Heart right ventricle (tissue), 16 donors: ENCODE measurements around the gene HYI. TPM values are rescaled to one million over a fixed set of nuclear protein-coding genes. Genes with fewer than 3 reads are reported as not detected.

Source experiments
- ATAC-seq, 8 donors: fragments of 200-7000 bp; cut with Tn5 transposase; one replicate each; pipeline ENCODE4 v1.9.1; 2020; ENCODE audit warnings: mild to moderate bottlenecking in 8 of 8, moderate library complexity in 8 of 8, moderate number of reproducible peaks in 1 of 8
- DNase-seq, 2 donors: peaks; one replicate each; pipeline ENCODE4 v3.0.0-alpha.2; 2020
- H3K27ac ChIP-seq, 10 donors: fragments of 200-600 bp; sonication (generic) in 2 of 10; one replicate each; pipeline versions ENCODE4 v1.5.0 to v1.8.0; 2020 to 2022; ENCODE audit warnings: mild to moderate bottlenecking in 3 of 10
- H3K27me3 ChIP-seq, 7 donors: fragments of 200-600 bp; one replicate each; pipeline ENCODE4 v1.8.0; 2021 to 2022; ENCODE audit warnings: mild to moderate bottlenecking in 2 of 7
- H3K36me3 ChIP-seq, 9 donors: fragments of 200-600 bp; sonication (generic) in 1 of 9; one replicate each; pipeline versions ENCODE4 v1.5.0 to v1.8.0; 2020 to 2022; ENCODE audit warnings: mild to moderate bottlenecking in 2 of 9
- H3K4me1 ChIP-seq, 9 donors: fragments of 200-600 bp; sonication (generic) in 1 of 9; one replicate each; pipeline versions ENCODE4 v1.5.0 to v1.8.0; 2020 to 2022; ENCODE audit warnings: mild to moderate bottlenecking in 4 of 9
- H3K4me3 ChIP-seq, 10 donors: fragments of 200-600 bp; sonication (generic) in 2 of 10; one replicate each; pipeline versions ENCODE4 v1.5.0 to v1.8.0; 2020 to 2022; ENCODE audit warnings: mild to moderate bottlenecking in 7 of 10, moderate library complexity in 2 of 10
- H3K9me3 ChIP-seq, 11 donors: fragments of 200-600 bp in 10 of 11; sonication (generic) in 2 of 11; one replicate each; pipeline versions ENCODE4 v1.5.0 to v1.8.0; 2013 to 2022; ENCODE audit warnings: mild to moderate bottlenecking in 2 of 11, control low read depth in 1 of 11, moderate library complexity in 1 of 11
- WGBS, 2 donors: extraction: QIAGEN DNeasy Blood & Tissue Kit; methylation state at CpG; one replicate each; pipeline ENCODE4 v1.1.7; 2013; ENCODE audit warnings: inconsistent platforms in 1 of 2; 5-methylcytosine and 5-hydroxymethylcytosine counted together
- intact Hi-C, 10 donors: fragments of 100-400 bp; cut with DNase I; formaldehyde crosslinking; loops; one replicate each; pipeline versions ENCODE4 v1.11.1 to v1.14.2; 2022
- polyA plus RNA-seq, 2 donors: library from polyadenylated mRNA; stranded (reverse); fragments of 200-250 nt; gene quantifications; one replicate each; pipeline ENCODE4 v1.2.3, GENCODE V29; 2013
- total RNA-seq, 10 donors: library from RNA; stranded (reverse); fragmentation: NEBNext Ultra II Directional in 3 of 10; extraction: Animal tissue kit (Norgen Biotek cat#: 25700) in 3 of 10; gene quantifications; one replicate each; pipeline versions ENCODE4 v1.2.1 to v1.2.4, GENCODE V29; 2021 to 2023
- TF ChIP-seq, protein P1 (sequence below), 9 donors: fragments of 200-600 bp; sonication (generic) in 2 of 9; IDR thresholded peaks; one replicate each; pipeline versions ENCODE4 v1.5.0 to v1.8.0; 2021 to 2022; ENCODE audit warnings: antibody characterized with exemption in 9 of 9, mild to moderate bottlenecking in 5 of 9, moderate library complexity in 1 of 9
- donor health status: Arrhythmogenic right ventricular cardiomyopathy.
- donor health status: ischemic (EF 13 %, LVEDD 7.1; RV severe dilation, severe dysfunction).
- donor health status: healthy with polysubstance abuse.
- donor health status: DM: no; HTN: yes; CAD: no.
- donor health status: DM: no; HTN: no; CAD: no.
- donor health status: ischemic (EF 25% LVEDD 6.9; RV normal size, moderate dysfunction).
- donor health status: ischemic (EF 25% LVEDD 5.7; RV mildly dilated, moderate dysfunction).
- donor health status: healthy.
- donor health status: DM: yes; HTN: yes; CAD: no.
- donor health status: Ischemic cardiomyopathy.
- donor health status: ischemic (EF 35%, LVEDD 5.7; RV mildly dilated, moderate dysfunction).
- donor health status: nonischemic (EF 11% LVEDD 7.7; RV severe dilation, severe dysfunction).
- donor health status: DM: yes; HTN: yes; CAD: no.
- donor health status: PGD.
- donor health status: ischemic (EF 29% LVEDD 5.4; RV normal size, mild dysfunction).
- donor health status: nonischemic (EF 23%, LVEDD 6.1; RV moderate dilation, normal function).

Gene HYI
- total and polyA plus RNA-seq, 12 donors, result 13.1 to 67.4 (median 19.9) TPM

DNA sequence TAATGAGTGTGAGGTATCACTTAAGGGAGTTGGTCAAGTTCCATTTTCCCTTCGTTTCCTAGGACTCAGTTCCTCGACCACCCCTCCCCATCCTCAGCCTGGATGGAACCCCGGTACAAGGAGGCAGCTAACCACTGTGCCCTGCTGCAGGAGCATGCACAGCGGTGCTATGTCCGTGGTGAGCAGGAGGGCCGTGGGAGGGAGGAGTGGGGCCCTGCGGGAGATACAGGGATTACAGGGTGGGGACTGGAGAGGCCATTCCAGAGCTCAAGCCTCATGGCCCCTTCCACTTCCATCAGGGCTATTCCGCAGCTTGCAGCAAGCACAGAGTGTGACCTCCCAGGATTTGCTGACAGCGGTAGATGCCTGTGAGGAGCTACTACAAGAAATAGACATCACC is 25.8 kb downstream of the HYI start:
- DNase-seq, result no peak
- Histone ChIP-seq H3K9me3 (no peaks in the 10 kb centered on the region), H3K4me3 (no peak overlapping the region), H3K27me3 (no peaks in the 10 kb centered on the region), H3K27ac (no peak overlapping the region), H3K4me1 (no peaks in the 10 kb centered on the region), H3K36me3 (peaks cover 7 to 100% (median 86%) of the 10 kb centered on the region in 9 donors)
- TF ChIP-seq, protein P1, sequence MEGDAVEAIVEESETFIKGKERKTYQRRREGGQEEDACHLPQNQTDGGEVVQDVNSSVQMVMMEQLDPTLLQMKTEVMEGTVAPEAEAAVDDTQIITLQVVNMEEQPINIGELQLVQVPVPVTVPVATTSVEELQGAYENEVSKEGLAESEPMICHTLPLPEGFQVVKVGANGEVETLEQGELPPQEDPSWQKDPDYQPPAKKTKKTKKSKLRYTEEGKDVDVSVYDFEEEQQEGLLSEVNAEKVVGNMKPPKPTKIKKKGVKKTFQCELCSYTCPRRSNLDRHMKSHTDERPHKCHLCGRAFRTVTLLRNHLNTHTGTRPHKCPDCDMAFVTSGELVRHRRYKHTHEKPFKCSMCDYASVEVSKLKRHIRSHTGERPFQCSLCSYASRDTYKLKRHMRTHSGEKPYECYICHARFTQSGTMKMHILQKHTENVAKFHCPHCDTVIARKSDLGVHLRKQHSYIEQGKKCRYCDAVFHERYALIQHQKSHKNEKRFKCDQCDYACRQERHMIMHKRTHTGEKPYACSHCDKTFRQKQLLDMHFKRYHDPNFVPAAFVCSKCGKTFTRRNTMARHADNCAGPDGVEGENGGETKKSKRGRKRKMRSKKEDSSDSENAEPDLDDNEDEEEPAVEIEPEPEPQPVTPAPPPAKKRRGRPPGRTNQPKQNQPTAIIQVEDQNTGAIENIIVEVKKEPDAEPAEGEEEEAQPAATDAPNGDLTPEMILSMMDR (IDR thresholded peaks at IDR 0.05), result no peak
- intact Hi-C loops, result no loop called here
- no peak for ATAC-seq
- WGBS, 2 donors, result 91 to 92% methylated on average over 9 of the region's 9 CpGs

DNA sequence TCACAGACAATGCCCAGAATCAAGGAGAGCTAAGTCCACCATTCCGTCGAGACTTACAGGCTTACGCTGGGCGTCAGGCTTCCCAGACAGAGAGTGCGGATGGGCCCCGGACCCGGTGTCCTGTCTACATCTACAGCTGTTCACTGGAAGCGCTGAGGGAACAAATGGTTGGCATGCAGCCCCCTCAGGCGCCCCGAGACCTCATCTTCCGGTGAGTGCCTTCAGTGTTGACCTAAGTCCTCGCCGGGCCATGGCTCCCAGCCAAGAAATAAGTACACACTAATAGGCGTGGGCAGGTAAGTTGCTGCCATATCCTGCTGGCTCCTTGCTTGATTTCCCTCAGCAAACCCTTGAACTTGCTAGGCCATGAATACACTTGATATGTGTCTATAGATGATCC is 26.2 kb downstream of the HYI start:
- WGBS, 2 donors, result 87 to 88% methylated on average over 14 of the region's 14 CpGs
- no peak overlapping the region for H3K4me3 ChIP-seq
- TF ChIP-seq, protein P1 (IDR thresholded peaks at IDR 0.05), result no peak
- H3K9me3 ChIP-seq, result no peaks in the 10 kb centered on the region
- H3K27ac ChIP-seq, result no peak overlapping the region
- H3K4me1 ChIP-seq, result no peaks in the 10 kb centered on the region
- intact Hi-C loops, result no loop called here
- H3K36me3 ChIP-seq, result peaks cover 6 to 100% (median 82%) of the 10 kb centered on the region in 9 donors
- no peaks in the 10 kb centered on the region for H3K27me3 ChIP-seq
- no peak for ATAC-seq
- no peak for DNase-seq

DNA sequence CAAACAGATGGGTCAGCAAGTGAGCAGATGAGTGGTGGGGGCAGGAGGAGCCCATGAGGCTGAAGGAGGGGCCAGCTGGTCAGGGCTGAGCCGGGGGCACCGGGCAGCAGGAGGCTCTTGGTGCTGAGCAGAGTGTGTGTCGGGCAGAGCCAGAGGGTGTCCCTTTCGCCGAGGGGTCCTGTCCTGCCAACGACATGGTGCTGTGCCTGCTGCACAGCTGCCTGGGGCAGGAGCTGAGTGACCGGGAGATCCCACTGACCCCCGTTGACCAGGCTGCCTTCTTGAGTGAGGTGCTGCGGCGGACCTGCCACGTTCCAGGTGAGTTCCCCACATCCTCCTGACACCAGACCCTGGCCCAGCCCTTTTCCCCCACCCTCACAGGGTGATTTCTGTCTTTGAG is 27.5 kb downstream of the HYI start:
- no peak for ATAC-seq
- intact Hi-C loops, result no loop called here
- TF ChIP-seq, protein P1 (IDR thresholded peaks at IDR 0.05), result no peak

DNA sequence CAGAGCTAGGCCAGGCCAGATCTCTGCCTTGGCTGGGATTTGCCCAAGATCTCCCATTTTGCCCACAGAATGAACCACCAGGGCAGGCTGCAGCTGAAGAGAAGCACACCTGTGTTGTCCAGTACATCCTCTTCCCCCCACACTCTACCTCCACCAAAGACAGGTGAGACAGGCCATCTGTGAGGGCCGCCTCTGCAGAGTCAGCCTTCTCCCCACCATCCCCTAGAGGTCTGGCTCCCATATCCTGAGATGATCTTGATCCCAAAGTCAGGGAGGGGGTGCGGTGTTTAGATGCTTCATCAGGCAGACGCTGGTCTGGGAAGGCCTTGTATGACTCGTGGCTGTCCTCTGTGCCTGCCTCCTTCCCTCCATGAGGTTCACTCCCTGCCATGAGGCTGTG is 28.7 kb downstream of the HYI start:
- H3K4me1 ChIP-seq, result no peaks in the 10 kb centered on the region
- H3K27ac ChIP-seq, result no peak overlapping the region
- intact Hi-C loops, result no loop called here
- peak in 1 of 8 donors; percentile 6 for ATAC-seq
- DNase-seq, result no peak
- peaks cover 0 to 100% (median 81%) of the 10 kb centered on the region in 9 donors for H3K36me3 ChIP-seq
- H3K27me3 ChIP-seq, result no peaks in the 10 kb centered on the region
- H3K9me3 ChIP-seq, result no peaks in the 10 kb centered on the region
- 89 to 90% methylated on average over 4 of the region's 4 CpGs for WGBS, 2 donors
- no peak overlapping the region for H3K4me3 ChIP-seq
- TF ChIP-seq, protein P1 (IDR thresholded peaks at IDR 0.05), result no peak

More for the DNA sequence above, 27.5 kb downstream of the HYI start:
- H3K4me3 ChIP-seq, result no peak overlapping the region
- no peaks in the 10 kb centered on the region for H3K4me1 ChIP-seq
- 84 to 90% methylated on average over 11 of the region's 11 CpGs for WGBS, 2 donors
- H3K27ac ChIP-seq, result no peak overlapping the region
- no peaks in the 10 kb centered on the region for H3K9me3 ChIP-seq
- DNase-seq, result no peak
- H3K36me3 ChIP-seq, result peaks cover 3 to 100% (median 81%) of the 10 kb centered on the region in 9 donors
- no peaks in the 10 kb centered on the region for H3K27me3 ChIP-seq
